HL-60 (cell line): Measurements from ENCODE around the gene RMND5B.

Experiments
- DNase-seq, 2 experiments: peaks; one replicate each; pipeline ENCODE4 v3.0.0-alpha.2; 2010 to 2020; ENCODE audit warnings: low read depth in 1 of 2, low spot score in 1 of 2
- H3K27ac ChIP-seq: fragments of 250-450 bp; sonication (Bioruptor Pico); replicated peaks from 2 replicates; pipeline ENCODE4 v1.5.1; 2020; ENCODE audit warnings: mild to moderate bottlenecking, moderate library complexity
- H3K27me3 ChIP-seq: fragments of 250-450 bp; sonication (Bioruptor Pico); 2 replicates; pipeline ENCODE4 v1.5.1; 2021; ENCODE audit warnings: mild to moderate bottlenecking, moderate library complexity; ENCODE audit not compliant: insufficient read depth, poor library complexity, severe bottlenecking
- H3K4me3 ChIP-seq: replicated peaks from 2 replicates; pipeline ENCODE4 v1.5.1; 2011; ENCODE audit warnings: mild to moderate bottlenecking, control low read depth, low read length; ENCODE audit not compliant: insufficient read depth
- CTCF ChIP-seq: IDR thresholded peaks from one replicate; pipeline ENCODE4 v1.5.1; 2011; ENCODE audit warnings: low read length, control low read depth, inconsistent platforms; ENCODE audit not compliant: insufficient read depth
- GABPA ChIP-seq: IDR thresholded peaks from 2 replicates; pipeline ENCODE4 v1.6.1; 2012; ENCODE audit warnings: low read depth
- POLR2AphosphoS5 ChIP-seq: IDR thresholded peaks from 2 replicates; pipeline ENCODE4 v1.6.1; 2012; ENCODE audit warnings: low read depth
- REST ChIP-seq: IDR thresholded peaks from 2 replicates; pipeline ENCODE4 v1.6.1; 2012; ENCODE audit warnings: low read depth; ENCODE audit not compliant: insufficient replicate concordance
- SPI1 ChIP-seq: IDR thresholded peaks from 2 replicates; pipeline ENCODE4 v1.6.1; 2012; ENCODE audit warnings: low read depth, mild to moderate bottlenecking, borderline replicate concordance

Gene RMND5B

DNA sequence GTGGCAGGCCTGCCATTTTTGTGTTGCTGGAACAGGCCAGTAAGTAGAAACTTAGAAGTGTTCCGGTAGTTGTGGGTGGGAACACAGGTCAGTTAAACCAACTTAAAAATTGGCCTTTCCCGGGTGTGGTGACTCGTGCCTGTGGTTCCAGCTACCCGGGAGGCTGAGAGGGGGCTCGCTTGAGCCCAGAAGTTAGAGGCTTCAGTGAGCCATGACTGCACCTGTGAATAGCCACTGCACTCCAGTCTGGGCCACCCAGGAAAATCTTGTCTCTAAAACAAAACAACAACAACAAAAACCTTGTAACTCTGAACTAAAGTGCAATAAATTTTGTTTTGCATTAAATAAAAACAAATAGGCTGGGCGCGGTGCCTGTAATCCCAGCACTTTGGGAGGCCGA lies 24.3 kb downstream of the RMND5B start:
- DNase-seq: no peak
- Histone ChIP-seq H3K27ac (no peak overlapping the region), H3K27me3 (no peaks in the 10 kb centered on the region), H3K4me3 (no peak overlapping the region)
- TF ChIP-seq GABPA (no peak), SPI1 (no peak), REST (no peak), CTCF (no peak), POLR2AphosphoS5 (no peak)

GRCh38 chr5:178160176-178160575 lies 29.4 kb downstream of the RMND5B start:
- H3K27ac ChIP-seq: no peak overlapping the region

DNA sequence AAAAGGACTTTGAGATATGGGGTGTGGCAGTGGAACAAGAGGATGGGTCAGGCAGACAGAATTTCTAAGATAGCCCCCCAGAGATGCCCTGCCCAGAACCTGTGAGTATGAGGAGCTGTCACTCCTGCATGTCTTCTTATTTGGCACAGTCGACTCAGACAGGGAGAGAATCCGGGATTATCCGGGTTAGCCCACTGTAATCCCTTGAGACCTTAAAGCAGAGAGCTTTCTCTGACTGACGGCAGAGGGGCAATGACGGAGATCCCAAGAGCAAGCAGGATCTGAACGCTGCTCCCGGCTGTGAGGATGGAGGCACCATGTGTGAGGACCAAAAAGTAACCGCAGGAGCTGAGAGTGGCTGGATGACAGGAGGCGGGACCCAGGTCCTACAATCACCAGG lies 31.7 kb downstream of the RMND5B start:
- TF ChIP-seq CTCF: no peak
- no peak for TF ChIP-seq POLR2AphosphoS5
- no peak for TF ChIP-seq GABPA
- no peak for TF ChIP-seq REST
- no peak for TF ChIP-seq SPI1
- Histone ChIP-seq H3K27ac (no peak overlapping the region), H3K4me3 (no peak overlapping the region), H3K27me3 (no peaks in the 10 kb centered on the region)
- DNase-seq: no peak

More at GRCh38 chr5:178160176-178160575, 29.4 kb downstream of the RMND5B start:
- Histone ChIP-seq H3K27me3 (no peaks in the 10 kb centered on the region), H3K4me3 (no peak overlapping the region)
- TF ChIP-seq GABPA (no peak), REST (no peak), SPI1 (no peak), CTCF (no peak), POLR2AphosphoS5 (no peak)
- DNase-seq: no peak
